Neural cell (in vitro differentiated cells): ENCODE results near the gene PHPT1. TPM values are rescaled to one million over a fixed set of nuclear protein-coding genes. Genes with fewer than 3 reads are reported as not detected.

Source experiments
- H2AFZ ChIP-seq: fragments of 200-600, 300-800 bp; sonication (generic), shearing (Covaris generic); 2 replicates; pipeline ENCODE4 v1.6.0; 2014; ENCODE audit warnings: low read depth, mild to moderate bottlenecking, antibody characterized with exemption, low read length, moderate library complexity
- H3F3A ChIP-seq: fragments of 200-600 bp; shearing (Covaris generic); 2 replicates; pipeline ENCODE4 v1.6.1; 2016; ENCODE audit warnings: mild to moderate bottlenecking, moderate library complexity, mixed read lengths, antibody characterized with exemption, low read length; ENCODE audit not compliant: insufficient read depth, poor library complexity, severe bottlenecking
- H3K27ac ChIP-seq: fragments of 200-600, 300-800 bp; sonication (generic), shearing (Covaris generic); 2 replicates; pipeline ENCODE4 v1.5.1; 2014; ENCODE audit warnings: mild to moderate bottlenecking, low read length, moderate library complexity
- H3K27me3 ChIP-seq: fragments of 300-800, 200-600 bp; sonication (generic), shearing (Covaris generic); 2 replicates; pipeline ENCODE4 v1.6.0; 2014; ENCODE audit warnings: mild to moderate bottlenecking, low read depth, low read length, moderate library complexity; ENCODE audit not compliant: insufficient read depth
- H3K36me3 ChIP-seq: fragments of 300-800, 200-600 bp; sonication (generic), shearing (Covaris generic); 2 replicates; pipeline ENCODE4 v1.5.1; 2014; ENCODE audit warnings: mild to moderate bottlenecking, antibody characterized with exemption, low read length, moderate library complexity; ENCODE audit not compliant: insufficient read depth
- H3K4me2 ChIP-seq: fragments of 300-800, 200-600 bp; sonication (generic), shearing (Covaris generic); 2 replicates; pipeline ENCODE4 v1.6.0; 2014; ENCODE audit warnings: mild to moderate bottlenecking, low read length
- H3K4me3 ChIP-seq: fragments of 300-800, 200-600 bp; sonication (generic), shearing (Covaris generic); 2 replicates; pipeline ENCODE4 v1.5.1; 2014; ENCODE audit warnings: mild to moderate bottlenecking, low read length, moderate library complexity
- H3K79me2 ChIP-seq: fragments of 200-600 bp; shearing (Covaris generic); replicated peaks from 2 replicates; pipeline ENCODE4 v1.6.0; 2014; ENCODE audit warnings: mild to moderate bottlenecking, low read length, moderate library complexity; ENCODE audit not compliant: insufficient read depth
- H3K9ac ChIP-seq: fragments of 300-800, 200-600 bp; sonication (generic), shearing (Covaris generic); 2 replicates; pipeline ENCODE4 v1.6.1; 2016; ENCODE audit warnings: mild to moderate bottlenecking, low read length, mixed read lengths
- H3K9me2 ChIP-seq: fragments of 200-600 bp; shearing (Covaris generic); 2 replicates; pipeline ENCODE4 v1.6.1; 2016; ENCODE audit warnings: mild to moderate bottlenecking, low read length, mixed read lengths; ENCODE audit not compliant: insufficient read depth
- H3K9me3 ChIP-seq: fragments of 200-600, 300-800 bp; sonication (generic), shearing (Covaris generic); 2 replicates; pipeline ENCODE4 v1.6.1; 2016; ENCODE audit warnings: mild to moderate bottlenecking, mixed run types, low read length, moderate library complexity, mixed read lengths
- H4K20me1 ChIP-seq: fragments of 200-600 bp; shearing (Covaris generic); 2 replicates; pipeline ENCODE4 v1.6.1; 2016; ENCODE audit warnings: mild to moderate bottlenecking, mixed run types; ENCODE audit not compliant: insufficient read depth
- EP300 ChIP-seq: fragments of 450-650 bp; conservative IDR thresholded peaks from 2 replicates; pipeline ENCODE4 v1.6.1; 2014; ENCODE audit warnings: antibody characterized with exemption, mild to moderate bottlenecking, moderate library complexity; ENCODE audit not compliant: poor library complexity, severe bottlenecking
- EZH2 ChIP-seq: fragments of 200-600, 300-800 bp; shearing (Covaris generic), sonication (generic); IDR thresholded peaks from 2 replicates; pipeline ENCODE4 v1.6.1; 2014; ENCODE audit warnings: antibody characterized with exemption, low read length, borderline replicate concordance, mild to moderate bottlenecking; ENCODE audit not compliant: insufficient read depth, poor library complexity, severe bottlenecking
- MXI1 ChIP-seq: fragments of 450-650 bp; conservative IDR thresholded peaks from 2 replicates; pipeline ENCODE4 v1.6.1; 2014; ENCODE audit warnings: antibody characterized with exemption, mild to moderate bottlenecking; ENCODE audit not compliant: poor library complexity, severe bottlenecking
- POLR2AphosphoS5 ChIP-seq: IDR thresholded peaks from 2 replicates; pipeline ENCODE4 v1.6.1; 2012
- RAD21 ChIP-seq: fragments of 450-650 bp; conservative IDR thresholded peaks from 2 replicates; pipeline ENCODE4 v1.6.1; 2014; ENCODE audit warnings: antibody characterized with exemption, mild to moderate bottlenecking, moderate library complexity
- SMC3 ChIP-seq: fragments of 450-650 bp; conservative IDR thresholded peaks from 2 replicates; pipeline ENCODE4 v1.6.1; 2014; ENCODE audit warnings: antibody characterized with exemption, mild to moderate bottlenecking, moderate library complexity; ENCODE audit not compliant: poor library complexity
- TAF1 ChIP-seq: IDR thresholded peaks from 2 replicates; pipeline ENCODE4 v1.6.1; 2012; ENCODE audit warnings: low read depth
- polyA plus RNA-seq: library from polyadenylated mRNA; depleted of rRNA; stranded (reverse); fragments of >200 nt; gene quantifications from 2 replicates; pipeline ENCODE4 v1.2.3, GENCODE V29; 2014
- TF ChIP-seq, protein P1 (sequence below): IDR thresholded peaks from 2 replicates; pipeline ENCODE4 v1.6.1; 2012; ENCODE audit warnings: borderline replicate concordance
- TF ChIP-seq, protein P2 (sequence below): fragments of 450-650 bp; IDR thresholded peaks from 2 replicates; pipeline ENCODE4 v1.5.1; 2014; ENCODE audit warnings: antibody characterized with exemption, mild to moderate bottlenecking, moderate library complexity; ENCODE audit not compliant: poor library complexity, severe bottlenecking

The PHPT1 gene
- polyA plus RNA-seq, 1 donor from 2014 or later = 279 TPM

DNA sequence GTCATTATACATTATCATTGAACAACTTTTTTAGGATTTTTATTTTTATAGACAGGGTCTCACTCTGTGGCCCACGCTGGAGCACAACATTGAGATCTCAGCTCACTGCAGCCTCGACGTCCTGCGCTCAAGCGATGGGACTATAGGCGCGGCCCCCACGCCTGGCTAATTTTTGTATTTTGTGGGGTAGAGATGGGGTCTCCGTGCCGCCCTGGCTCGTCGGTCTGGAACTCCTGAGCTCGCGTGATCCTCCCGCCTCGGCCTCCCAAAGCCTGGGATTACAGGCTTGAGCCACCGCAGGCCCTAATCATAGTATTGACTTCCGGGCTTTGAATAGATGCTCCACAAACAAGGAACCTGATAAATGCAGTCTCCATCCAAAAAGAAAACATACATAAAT is 18.3 kb downstream of the PHPT1 start:
- Histone ChIP-seq H3K27me3 (no peaks in the 10 kb centered on the region), H3K4me3 (peak overlapping the region; percentile 94), H4K20me1 (no peaks in the 10 kb centered on the region), H3F3A (no peaks in the 10 kb centered on the region), H3K27ac (no peak overlapping the region), H3K4me2 (no peak overlapping the region), H3K9me3 (no peaks in the 10 kb centered on the region), H3K79me2 (peaks cover 21% of the 10 kb centered on the region), H3K9ac (no peak overlapping the region), H3K36me3 (no peaks in the 10 kb centered on the region), H2AFZ (no peak overlapping the region), H3K9me2 (no peaks in the 10 kb centered on the region)
- TF ChIP-seq POLR2AphosphoS5 = no peak
- TF ChIP-seq SMC3 = no peak
- no peak for TF ChIP-seq TAF1
- no peak for TF ChIP-seq EP300
- TF ChIP-seq, protein P1, sequence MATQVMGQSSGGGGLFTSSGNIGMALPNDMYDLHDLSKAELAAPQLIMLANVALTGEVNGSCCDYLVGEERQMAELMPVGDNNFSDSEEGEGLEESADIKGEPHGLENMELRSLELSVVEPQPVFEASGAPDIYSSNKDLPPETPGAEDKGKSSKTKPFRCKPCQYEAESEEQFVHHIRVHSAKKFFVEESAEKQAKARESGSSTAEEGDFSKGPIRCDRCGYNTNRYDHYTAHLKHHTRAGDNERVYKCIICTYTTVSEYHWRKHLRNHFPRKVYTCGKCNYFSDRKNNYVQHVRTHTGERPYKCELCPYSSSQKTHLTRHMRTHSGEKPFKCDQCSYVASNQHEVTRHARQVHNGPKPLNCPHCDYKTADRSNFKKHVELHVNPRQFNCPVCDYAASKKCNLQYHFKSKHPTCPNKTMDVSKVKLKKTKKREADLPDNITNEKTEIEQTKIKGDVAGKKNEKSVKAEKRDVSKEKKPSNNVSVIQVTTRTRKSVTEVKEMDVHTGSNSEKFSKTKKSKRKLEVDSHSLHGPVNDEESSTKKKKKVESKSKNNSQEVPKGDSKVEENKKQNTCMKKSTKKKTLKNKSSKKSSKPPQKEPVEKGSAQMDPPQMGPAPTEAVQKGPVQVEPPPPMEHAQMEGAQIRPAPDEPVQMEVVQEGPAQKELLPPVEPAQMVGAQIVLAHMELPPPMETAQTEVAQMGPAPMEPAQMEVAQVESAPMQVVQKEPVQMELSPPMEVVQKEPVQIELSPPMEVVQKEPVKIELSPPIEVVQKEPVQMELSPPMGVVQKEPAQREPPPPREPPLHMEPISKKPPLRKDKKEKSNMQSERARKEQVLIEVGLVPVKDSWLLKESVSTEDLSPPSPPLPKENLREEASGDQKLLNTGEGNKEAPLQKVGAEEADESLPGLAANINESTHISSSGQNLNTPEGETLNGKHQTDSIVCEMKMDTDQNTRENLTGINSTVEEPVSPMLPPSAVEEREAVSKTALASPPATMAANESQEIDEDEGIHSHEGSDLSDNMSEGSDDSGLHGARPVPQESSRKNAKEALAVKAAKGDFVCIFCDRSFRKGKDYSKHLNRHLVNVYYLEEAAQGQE = no peak
- TF ChIP-seq EZH2 = no peak
- TF ChIP-seq MXI1 = no peak
- no peak for TF ChIP-seq RAD21
- TF ChIP-seq, protein P2, sequence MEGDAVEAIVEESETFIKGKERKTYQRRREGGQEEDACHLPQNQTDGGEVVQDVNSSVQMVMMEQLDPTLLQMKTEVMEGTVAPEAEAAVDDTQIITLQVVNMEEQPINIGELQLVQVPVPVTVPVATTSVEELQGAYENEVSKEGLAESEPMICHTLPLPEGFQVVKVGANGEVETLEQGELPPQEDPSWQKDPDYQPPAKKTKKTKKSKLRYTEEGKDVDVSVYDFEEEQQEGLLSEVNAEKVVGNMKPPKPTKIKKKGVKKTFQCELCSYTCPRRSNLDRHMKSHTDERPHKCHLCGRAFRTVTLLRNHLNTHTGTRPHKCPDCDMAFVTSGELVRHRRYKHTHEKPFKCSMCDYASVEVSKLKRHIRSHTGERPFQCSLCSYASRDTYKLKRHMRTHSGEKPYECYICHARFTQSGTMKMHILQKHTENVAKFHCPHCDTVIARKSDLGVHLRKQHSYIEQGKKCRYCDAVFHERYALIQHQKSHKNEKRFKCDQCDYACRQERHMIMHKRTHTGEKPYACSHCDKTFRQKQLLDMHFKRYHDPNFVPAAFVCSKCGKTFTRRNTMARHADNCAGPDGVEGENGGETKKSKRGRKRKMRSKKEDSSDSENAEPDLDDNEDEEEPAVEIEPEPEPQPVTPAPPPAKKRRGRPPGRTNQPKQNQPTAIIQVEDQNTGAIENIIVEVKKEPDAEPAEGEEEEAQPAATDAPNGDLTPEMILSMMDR = no peak

- no peak overlapping the region for H3K9ac ChIP-seq
- H3K9me2 ChIP-seq = no peaks in the 10 kb centered on the region
- H4K20me1 ChIP-seq = no peaks in the 10 kb centered on the region
- no peaks in the 10 kb centered on the region for H3F3A ChIP-seq
- TF ChIP-seq POLR2AphosphoS5 (no peak), EZH2 (no peak), MXI1 (no peak), RAD21 (no peak), EP300 (no peak)
- H3K27me3 ChIP-seq = no peaks in the 10 kb centered on the region
- H3K27ac ChIP-seq = no peak overlapping the region
- H3K4me3 ChIP-seq = no peak overlapping the region
- H3K9me3 ChIP-seq = no peaks in the 10 kb centered on the region
- H3K4me2 ChIP-seq = no peak overlapping the region
- no peaks in the 10 kb centered on the region for H3K36me3 ChIP-seq
- no peak overlapping the region for H2AFZ ChIP-seq
- peaks cover 21% of the 10 kb centered on the region for H3K79me2 ChIP-seq
Observed at GRCh38 chr9:136867917-136868316, 18.7 kb downstream of the PHPT1 start.
